SK-N-SH treated with all-trans-retinoic acid at 6 μM for 48 hours (cell line): ENCODE results near the gene BRAT1.

Source experiments
- BACH2 ChIP-seq: fragments of 250-450 bp; sonication (Bioruptor Pico); IDR thresholded peaks from 2 replicates; pipeline ENCODE4 v1.9.0; 2021; ENCODE audit warnings: mild to moderate bottlenecking, borderline replicate concordance
- GLIS3 ChIP-seq: fragments of 250-450 bp; sonication (Bioruptor Pico); IDR thresholded peaks from 2 replicates; pipeline ENCODE4 v1.5.0; 2020; ENCODE audit warnings: mild to moderate bottlenecking, moderate library complexity
- ISL1 ChIP-seq: fragments of 250-450 bp; sonication (Bioruptor Pico); IDR thresholded peaks from 2 replicates; pipeline ENCODE4 v2.1.2; 2022; ENCODE audit warnings: mild to moderate bottlenecking, moderate library complexity
- OSR1 ChIP-seq: fragments of 250-450 bp; sonication (Bioruptor Pico); IDR thresholded peaks from 2 replicates; pipeline ENCODE4 v1.8.0; 2022; ENCODE audit warnings: moderate library complexity, mild to moderate bottlenecking, inconsistent platforms
- TOX ChIP-seq: fragments of 250-450 bp; sonication (Bioruptor Pico); IDR thresholded peaks from 2 replicates; pipeline ENCODE4 v1.8.0; 2021; ENCODE audit warnings: mild to moderate bottlenecking, moderate library complexity, borderline replicate concordance
- TSHZ2 ChIP-seq: fragments of 250-450 bp; sonication (Bioruptor Pico); IDR thresholded peaks from 2 replicates; pipeline ENCODE4 v1.5.0; 2020; ENCODE audit warnings: mild to moderate bottlenecking, moderate library complexity
- ZFP30 ChIP-seq: fragments of 450-650 bp; formaldehyde crosslinking; IDR thresholded peaks from 2 replicates; pipeline ENCODE4 v1.5.0; 2022; ENCODE audit warnings: mild to moderate bottlenecking, moderate library complexity
- ZNF565 ChIP-seq: fragments of 450-650 bp; formaldehyde crosslinking; conservative IDR thresholded peaks from 2 replicates; pipeline ENCODE4 v1.5.0; 2020; ENCODE audit warnings: low read depth, mild to moderate bottlenecking, moderate library complexity
- TF ChIP-seq, protein P1 (sequence below): fragments of 250-450 bp; sonication (Bioruptor Pico); IDR thresholded peaks from 2 replicates; pipeline ENCODE4 v1.5.1; 2020; ENCODE audit warnings: low read depth, mild to moderate bottlenecking, moderate library complexity

- TF ChIP-seq ISL1 (CRISPR knock-in tag) (no peak), BACH2 (CRISPR knock-in tag) (no peak), GLIS3 (CRISPR knock-in tag) (no peak), ZFP30 (no peak), OSR1 (no peak), TSHZ2 (no peak), ZNF565 (no peak), TOX (no peak)
- TF ChIP-seq, protein P1, sequence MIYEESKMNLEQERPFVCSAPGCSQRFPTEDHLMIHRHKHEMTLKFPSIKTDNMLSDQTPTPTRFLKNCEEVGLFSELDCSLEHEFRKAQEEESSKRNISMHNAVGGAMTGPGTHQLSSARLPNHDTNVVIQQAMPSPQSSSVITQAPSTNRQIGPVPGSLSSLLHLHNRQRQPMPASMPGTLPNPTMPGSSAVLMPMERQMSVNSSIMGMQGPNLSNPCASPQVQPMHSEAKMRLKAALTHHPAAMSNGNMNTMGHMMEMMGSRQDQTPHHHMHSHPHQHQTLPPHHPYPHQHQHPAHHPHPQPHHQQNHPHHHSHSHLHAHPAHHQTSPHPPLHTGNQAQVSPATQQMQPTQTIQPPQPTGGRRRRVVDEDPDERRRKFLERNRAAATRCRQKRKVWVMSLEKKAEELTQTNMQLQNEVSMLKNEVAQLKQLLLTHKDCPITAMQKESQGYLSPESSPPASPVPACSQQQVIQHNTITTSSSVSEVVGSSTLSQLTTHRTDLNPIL (CRISPR knock-in tag) = no peak
These were observed 47.2 kb upstream of the BRAT1 start for GRCh38 chr7:2602406-2603043.
